OCI-LY7 (cell line): Measurements from ENCODE around the gene HMG20A. TPM values are rescaled to one million over a fixed set of nuclear protein-coding genes. Genes with fewer than 3 reads are reported as not detected.

Source experiments
- BruUV-seq: library from RNA; stranded (reverse); fragments of 400-500 nt; replicated peaks from 2 replicates; lab custom pipeline; 2021; lab: Mats Ljungman, UMichigan
- CTCF ChIA-PET: fragments of 300-600 bp; sonication (Branson Sonifier 250); formaldehyde crosslinking; loops from one replicate; lab custom pipeline; 2022; ENCODE audit warnings: antibody characterized with exemption; ENCODE audit not compliant: unreplicated experiment; lab: Charles Lee
- POLR2A ChIA-PET: fragments of 300-600 bp; sonication (Branson Sonifier 250); formaldehyde crosslinking; loops from one replicate; lab custom pipeline; 2022; ENCODE audit warnings: antibody characterized with exemption; lab: Charles Lee
- DNase-seq: peaks from one replicate; pipeline ENCODE4 v3.0.0-alpha.2; 2015; ENCODE audit warnings: low spot score
- H2AFZ ChIP-seq: fragments of 200-600 bp; sonication (generic), shearing (Covaris generic); 2 replicates; pipeline ENCODE4 v1.6.1; 2014; ENCODE audit warnings: mild to moderate bottlenecking, antibody characterized with exemption, low read length, moderate library complexity
- H3K27ac ChIP-seq: fragments of 200-600 bp; sonication (generic); 2 replicates; pipeline ENCODE4 v1.5.1; 2014; ENCODE audit warnings: mixed run types, low read depth, mild to moderate bottlenecking, moderate library complexity, low read length, inconsistent platforms; ENCODE audit not compliant: poor library complexity, severe bottlenecking
- H3K36me3 ChIP-seq: fragments of 200-600 bp; sonication (generic); 2 replicates; pipeline ENCODE4 v1.6.1; 2014; ENCODE audit warnings: mild to moderate bottlenecking, antibody characterized with exemption, low read length, moderate library complexity, mixed read lengths; ENCODE audit not compliant: insufficient read depth
- H3K4me1 ChIP-seq: fragments of 200-600 bp; sonication (generic); 2 replicates; pipeline ENCODE4 v1.5.1; 2014; ENCODE audit warnings: mild to moderate bottlenecking, low read length; ENCODE audit not compliant: insufficient read depth, poor library complexity, severe bottlenecking
- H3K4me2 ChIP-seq: fragments of 200-600 bp; sonication (generic); 2 replicates; pipeline ENCODE4 v1.6.1; 2014; ENCODE audit warnings: mild to moderate bottlenecking, low read length
- H3K4me3 ChIP-seq: fragments of 200-600 bp; sonication (generic); 2 replicates; pipeline ENCODE4 v1.5.1; 2014; ENCODE audit warnings: mild to moderate bottlenecking, low read depth, low read length; ENCODE audit not compliant: poor library complexity, severe bottlenecking
- H3K79me2 ChIP-seq: fragments of 200-600 bp; sonication (generic); 2 replicates; pipeline ENCODE4 v1.6.1; 2016; ENCODE audit warnings: low read depth, mild to moderate bottlenecking, low read length, moderate library complexity, mixed read lengths; ENCODE audit not compliant: insufficient read depth
- H3K9me2 ChIP-seq: fragments of 200-600 bp; sonication (generic); 2 replicates; pipeline ENCODE4 v1.6.1; 2016; ENCODE audit warnings: mild to moderate bottlenecking, low read length, mixed read lengths; ENCODE audit not compliant: insufficient read depth
- H3K9me3 ChIP-seq: fragments of 200-600 bp; sonication (generic); 2 replicates; pipeline ENCODE4 v1.6.1; 2014; ENCODE audit warnings: mild to moderate bottlenecking, mixed run types, low read length, mixed read lengths
- H4K20me1 ChIP-seq: fragments of 200-600 bp; sonication (generic); 2 replicates; pipeline ENCODE4 v1.6.1; 2014; ENCODE audit warnings: mild to moderate bottlenecking, antibody characterized with exemption, low read length, moderate library complexity, mixed read lengths; ENCODE audit not compliant: insufficient read depth
- CTCF ChIP-seq: fragments of 200-600 bp; sonication (generic); conservative IDR thresholded peaks from 2 replicates; pipeline ENCODE4 v1.5.1; 2014; ENCODE audit warnings: mild to moderate bottlenecking, antibody characterized with exemption, low read length, moderate library complexity, mixed read lengths
- EZH2phosphoT487 ChIP-seq: fragments of 200-600 bp; sonication (generic); IDR thresholded peaks from 2 replicates; pipeline ENCODE4 v1.6.1; 2018; ENCODE audit warnings: low read depth, borderline replicate concordance, mild to moderate bottlenecking, mixed run types, antibody characterized with exemption, low read length, moderate library complexity, mixed read lengths
- intact Hi-C: fragments of 100-400 bp; cut with micrococcal nuclease; formaldehyde crosslinking; loops from one replicate; pipeline ENCODE4 v1.10.0; 2022; ENCODE audit not compliant: unreplicated experiment
- total RNA-seq, 2 experiments: library from RNA; depleted of rRNA in 1 of 2; stranded (reverse); fragments of >200 nt in 1 of 2; shearing (Covaris generic) in 1 of 2; gene quantifications; 2 replicates each; pipeline ENCODE4 v1.2.3, GENCODE V29; 2014 to 2022

Gene HMG20A
- total RNA-seq, 2 experiments from 2014 or later: 29.1 to 49.9 TPM

- CTCF ChIA-PET: no interaction called here
- Histone ChIP-seq H3K9me2 (no peaks in the 10 kb centered on the region), H3K27ac (no peak overlapping the region), H3K4me1 (no peaks in the 10 kb centered on the region), H3K36me3 (no peaks in the 10 kb centered on the region), H3K9me3 (no peaks in the 10 kb centered on the region), H2AFZ (no peak overlapping the region), H3K79me2 (no peaks in the 10 kb centered on the region), H3K4me3 (no peak overlapping the region), H3K4me2 (no peak overlapping the region), H4K20me1 (no peaks in the 10 kb centered on the region)
- POLR2A ChIA-PET: no interaction called here
- intact Hi-C loops: no loop called here
- BruUV-seq: no TSS peak
- no peak for DNase-seq
- no peak for TF ChIP-seq CTCF
- no peak for TF ChIP-seq EZH2phosphoT487
These were observed 47.2 kb upstream of the HMG20A start for GRCh38 chr15:77373441-77373840.

- DNase-seq: no peak
- Histone ChIP-seq H3K4me2 (no peak overlapping the region), H3K9me3 (no peaks in the 10 kb centered on the region), H3K27ac (no peak overlapping the region), H3K36me3 (no peaks in the 10 kb centered on the region), H3K4me3 (no peak overlapping the region), H3K9me2 (no peaks in the 10 kb centered on the region), H4K20me1 (no peaks in the 10 kb centered on the region), H3K4me1 (no peaks in the 10 kb centered on the region), H2AFZ (no peak overlapping the region), H3K79me2 (no peaks in the 10 kb centered on the region)
- no TSS peak for BruUV-seq
- intact Hi-C loops: no loop called here
- TF ChIP-seq CTCF (no peak), EZH2phosphoT487 (no peak)
- POLR2A ChIA-PET: interaction anchor here (0.7 kb wide), 1 partner anchor 43 kb away, joined by 3 read pairs; no protein-coding TSS in a partner anchor
- CTCF ChIA-PET: no interaction called here
These were observed 45.6 kb upstream of the HMG20A start for GRCh38 chr15:77375133-77375532.

GRCh38 chr15:77376770-77377169, 43.9 kb upstream of the HMG20A start:
- ChIA-PET CTCF (no interaction called here), POLR2A (no interaction called here)
- no peak overlapping the region for H3K27ac ChIP-seq
- TF ChIP-seq CTCF (no peak), EZH2phosphoT487 (no peak)
- no peaks in the 10 kb centered on the region for H4K20me1 ChIP-seq
- no peaks in the 10 kb centered on the region for H3K79me2 ChIP-seq
- BruUV-seq: no TSS peak
- H3K9me2 ChIP-seq: no peaks in the 10 kb centered on the region
- no peak for DNase-seq
- no peaks in the 10 kb centered on the region for H3K36me3 ChIP-seq
- H3K9me3 ChIP-seq: no peaks in the 10 kb centered on the region
- no peak overlapping the region for H3K4me3 ChIP-seq
- no peak overlapping the region for H3K4me2 ChIP-seq
- intact Hi-C loops: no loop called here
- no peaks in the 10 kb centered on the region for H3K4me1 ChIP-seq
- no peak overlapping the region for H2AFZ ChIP-seq
